Mesenchymal stem cell (in vitro differentiated cells and primary cell): Measurements from ENCODE around the gene PIPOX.

Source experiments
- DNase-seq: peaks from one replicate; pipeline ENCODE4 v3.0.0-alpha.2; 2013
- H2AFZ ChIP-seq: one replicate; pipeline ENCODE4 v1.6.1; 2013; ENCODE audit warnings: low read depth, mild to moderate bottlenecking, control low read depth, inconsistent platforms, low read length, moderate library complexity
- H2AK5ac ChIP-seq: 2 replicates; pipeline ENCODE4 v1.6.1; 2013; ENCODE audit warnings: low read length, moderate library complexity, mild to moderate bottlenecking, inconsistent platforms; ENCODE audit not compliant: severe bottlenecking
- H2BK120ac ChIP-seq: one replicate; pipeline ENCODE4 v1.6.1; 2013; ENCODE audit warnings: low read depth, mild to moderate bottlenecking, inconsistent platforms, low read length, moderate library complexity
- H2BK12ac ChIP-seq, 2 experiments: one replicate each; pipeline ENCODE4 v1.6.1; 2013; ENCODE audit warnings: inconsistent platforms in 2 of 2, low read length in 2 of 2, mild to moderate bottlenecking in 2 of 2, moderate library complexity in 2 of 2, control low read depth in 1 of 2
- H2BK15ac ChIP-seq: one replicate; pipeline ENCODE4 v1.6.1; 2013; ENCODE audit warnings: mild to moderate bottlenecking, low read depth, inconsistent platforms; ENCODE audit not compliant: poor library complexity, severe bottlenecking
- H2BK5ac ChIP-seq: 2 replicates; pipeline ENCODE4 v1.6.1; 2013; ENCODE audit warnings: low read depth, mild to moderate bottlenecking, low read length, control low read depth, inconsistent platforms; ENCODE audit not compliant: poor library complexity, severe bottlenecking
- H3K14ac ChIP-seq, 2 experiments: one replicate each; pipeline ENCODE4 v1.6.1; 2013; ENCODE audit warnings: inconsistent platforms in 2 of 2, low read length in 2 of 2, control low read depth in 1 of 2, mild to moderate bottlenecking in 1 of 2, moderate library complexity in 1 of 2
- H3K18ac ChIP-seq, 2 experiments: one replicate each; pipeline ENCODE4 v1.6.1; 2013; ENCODE audit warnings: inconsistent platforms in 2 of 2, low read length in 2 of 2, control low read depth in 1 of 2, low read depth in 1 of 2, mild to moderate bottlenecking in 1 of 2
- H3K23ac ChIP-seq, 2 experiments: one replicate each; pipeline ENCODE4 v1.6.1; 2013; ENCODE audit warnings: inconsistent platforms in 2 of 2, low read length in 2 of 2, mild to moderate bottlenecking in 2 of 2, moderate library complexity in 2 of 2, control low read depth in 1 of 2
- H3K27ac ChIP-seq: 2 replicates; pipeline ENCODE4 v1.5.1; 2013; ENCODE audit warnings: mild to moderate bottlenecking, moderate library complexity, low read length, control low read depth, inconsistent platforms; ENCODE audit not compliant: poor library complexity, severe bottlenecking
- H3K27me3 ChIP-seq, 2 experiments: 2 replicates each; pipeline versions ENCODE4 v1.6.1 to v1.7.0; 2013; ENCODE audit warnings: low read length in 2 of 2, mild to moderate bottlenecking in 2 of 2, moderate library complexity in 2 of 2, control low read depth in 1 of 2, inconsistent platforms in 1 of 2; ENCODE audit not compliant: control insufficient read depth in 1 of 2, insufficient read depth in 1 of 2
- H3K36me3 ChIP-seq, 2 experiments: 2 replicates each; pipeline versions ENCODE4 v1.6.1 to v1.7.0; 2013; ENCODE audit warnings: low read length in 2 of 2, control low read depth in 1 of 2, inconsistent platforms in 1 of 2, low read depth in 1 of 2, mild to moderate bottlenecking in 1 of 2; ENCODE audit not compliant: insufficient read depth in 2 of 2, control insufficient read depth in 1 of 2
- H3K4ac ChIP-seq, 2 experiments: one replicate each; pipeline ENCODE4 v1.6.1; 2013; ENCODE audit warnings: inconsistent platforms in 2 of 2, low read length in 2 of 2, mild to moderate bottlenecking in 2 of 2, moderate library complexity in 2 of 2, control low read depth in 1 of 2, low read depth in 1 of 2
- H3K4me1 ChIP-seq: 2 replicates; pipeline ENCODE4 v1.6.1; 2013; ENCODE audit warnings: low read depth, low read length, control low read depth; ENCODE audit not compliant: control insufficient read depth, insufficient read depth
- H3K4me2 ChIP-seq: 2 replicates; pipeline ENCODE4 v1.6.1; 2013; ENCODE audit warnings: low read length, mild to moderate bottlenecking, inconsistent platforms; ENCODE audit not compliant: poor library complexity, severe bottlenecking
- H3K4me3 ChIP-seq, 2 experiments: 2 replicates each; pipeline versions ENCODE4 v1.5.1 to v1.7.0; 2013; ENCODE audit warnings: low read length in 2 of 2, mild to moderate bottlenecking in 2 of 2, control low read depth in 1 of 2, low read depth in 1 of 2; ENCODE audit not compliant: insufficient read depth in 1 of 2
- H3K79me1 ChIP-seq: replicated peaks from 2 replicates; pipeline ENCODE4 v1.6.1; 2013; ENCODE audit warnings: mild to moderate bottlenecking, control low read depth, low read length, inconsistent platforms; ENCODE audit not compliant: poor library complexity, severe bottlenecking
- H3K9ac ChIP-seq: 2 replicates; pipeline ENCODE4 v1.7.0; 2013; ENCODE audit warnings: mild to moderate bottlenecking, low read length, moderate library complexity
- H3K9me3 ChIP-seq: 2 replicates; pipeline ENCODE4 v1.7.0; 2013; ENCODE audit warnings: mild to moderate bottlenecking, low read length; ENCODE audit not compliant: control insufficient read depth
- H4K8ac ChIP-seq: one replicate; pipeline ENCODE4 v1.6.1; 2013; ENCODE audit warnings: inconsistent platforms, mild to moderate bottlenecking, low read length, moderate library complexity
- H4K91ac ChIP-seq: one replicate; pipeline ENCODE4 v1.6.1; 2013; ENCODE audit warnings: mild to moderate bottlenecking, low read length, inconsistent platforms
- WGBS: methylation state at CpG from one replicate; pipeline ENCODE4 v1.1.7; 2013; ENCODE audit warnings: mixed read lengths; 5-methylcytosine and 5-hydroxymethylcytosine counted together

The PIPOX gene

GRCh38 chr17:28997806-28998205, 45.1 kb upstream of the PIPOX start:
- no peak overlapping the region for H3K23ac ChIP-seq
- H3K9me3 ChIP-seq, result no peaks in the 10 kb centered on the region
- no peak overlapping the region for H3K18ac ChIP-seq
- no peak overlapping the region for H3K4me3 ChIP-seq
- H2BK12ac ChIP-seq, result no peak overlapping the region
- no peak overlapping the region for H3K4ac ChIP-seq
- no peaks in the 10 kb centered on the region for H3K79me1 ChIP-seq
- H4K8ac ChIP-seq, result no peak overlapping the region
- H3K4me2 ChIP-seq, result no peak overlapping the region
- no peak for DNase-seq
- H2AFZ ChIP-seq, result no peak overlapping the region
- H3K14ac ChIP-seq, result no peak overlapping the region
- no peak overlapping the region for H2AK5ac ChIP-seq
- H2BK5ac ChIP-seq, result no peak overlapping the region
- H3K27ac ChIP-seq, result no peak overlapping the region
- peaks cover 70 to 89% of the 10 kb centered on the region in 2 experiments for H3K27me3 ChIP-seq
- H2BK120ac ChIP-seq, result no peak overlapping the region
- no peak overlapping the region for H3K9ac ChIP-seq
- no peak overlapping the region for H4K91ac ChIP-seq
- H3K4me1 ChIP-seq, result no peaks in the 10 kb centered on the region
- H2BK15ac ChIP-seq, result no peak overlapping the region
- H3K36me3 ChIP-seq, result no peaks in the 10 kb centered on the region
- WGBS, result 63% methylated on average over 1 of the region's 1 CpG

GRCh38 chr17:28999206-28999605, 43.7 kb upstream of the PIPOX start:
- H3K4ac ChIP-seq, result no peak overlapping the region
- H3K4me3 ChIP-seq, result no peak overlapping the region
- no peak overlapping the region for H4K91ac ChIP-seq
- no peak overlapping the region for H2AK5ac ChIP-seq
- no peak overlapping the region for H3K14ac ChIP-seq
- no peaks in the 10 kb centered on the region for H3K9me3 ChIP-seq
- WGBS, result 92% methylated on average over 2 of the region's 5 CpGs
- no peak overlapping the region for H2BK12ac ChIP-seq
- H2BK5ac ChIP-seq, result no peak overlapping the region
- H2BK15ac ChIP-seq, result no peak overlapping the region
- no peaks in the 10 kb centered on the region for H3K36me3 ChIP-seq
- no peak overlapping the region for H3K18ac ChIP-seq
- no peak overlapping the region for H3K9ac ChIP-seq
- no peak overlapping the region for H3K4me2 ChIP-seq
- H3K27me3 ChIP-seq, result peaks cover 80 to 92% of the 10 kb centered on the region in 2 experiments
- no peak overlapping the region for H2AFZ ChIP-seq
- H3K27ac ChIP-seq, result no peak overlapping the region
- DNase-seq, result no peak
- no peaks in the 10 kb centered on the region for H3K4me1 ChIP-seq
- no peaks in the 10 kb centered on the region for H3K79me1 ChIP-seq
- no peak overlapping the region for H2BK120ac ChIP-seq
- H4K8ac ChIP-seq, result no peak overlapping the region
- H3K23ac ChIP-seq, result no peak overlapping the region

- Histone ChIP-seq H4K91ac (no peak overlapping the region), H2AFZ (no peak overlapping the region), H2AK5ac (no peak overlapping the region), H2BK120ac (no peak overlapping the region), H2BK15ac (no peak overlapping the region), H3K4me2 (no peak overlapping the region), H3K27me3 (peaks cover 93 to 94% of the 10 kb centered on the region in 2 experiments), H3K9me3 (no peaks in the 10 kb centered on the region), H3K14ac (no peak overlapping the region), H3K4ac (no peak overlapping the region), H3K36me3 (no peaks in the 10 kb centered on the region), H3K27ac (no peak overlapping the region), H3K79me1 (no peaks in the 10 kb centered on the region), H3K18ac (no peak overlapping the region), H3K9ac (no peak overlapping the region), H2BK5ac (no peak overlapping the region), H3K23ac (no peak overlapping the region), H2BK12ac (no peak overlapping the region), H3K4me1 (peaks cover 6% of the 10 kb centered on the region), H4K8ac (no peak overlapping the region), H3K4me3 (no peak overlapping the region)
- 68% methylated on average over 3 of the region's 5 CpGs for WGBS
- DNase-seq, result no peak
Observed at GRCh38 chr17:29000973-29001372, 42.0 kb upstream of the PIPOX start.

- no peak for DNase-seq
- no peaks in the 10 kb centered on the region for H3K36me3 ChIP-seq
- H2AK5ac ChIP-seq, result no peak overlapping the region
- H2BK120ac ChIP-seq, result no peak overlapping the region
- H3K4me2 ChIP-seq, result no peak overlapping the region
- no peak overlapping the region for H3K4me3 ChIP-seq
- H2AFZ ChIP-seq, result no peak overlapping the region
- no peak overlapping the region for H3K18ac ChIP-seq
- no peaks in the 10 kb centered on the region for H3K9me3 ChIP-seq
- no peak overlapping the region for H3K14ac ChIP-seq
- H2BK15ac ChIP-seq, result no peak overlapping the region
- H3K23ac ChIP-seq, result no peak overlapping the region
- H3K27me3 ChIP-seq, result peaks cover 94% of the 10 kb centered on the region in 2 experiments
- H3K79me1 ChIP-seq, result no peaks in the 10 kb centered on the region
- H3K4me1 ChIP-seq, result peaks cover 11% of the 10 kb centered on the region
- no peak overlapping the region for H4K8ac ChIP-seq
- H2BK12ac ChIP-seq, result no peak overlapping the region
- no peak overlapping the region for H3K9ac ChIP-seq
- H3K27ac ChIP-seq, result no peak overlapping the region
- WGBS, result 33% methylated on average over 3 of the region's 4 CpGs
- H3K4ac ChIP-seq, result no peak overlapping the region
- H2BK5ac ChIP-seq, result no peak overlapping the region
- H4K91ac ChIP-seq, result no peak overlapping the region
Observed at GRCh38 chr17:29002811-29003210, 40.1 kb upstream of the PIPOX start.
